Esophagus squamous epithelium (tissue), 4 donors: Measurements from ENCODE around the gene SLC44A4.

ENCODE experiments used
- CTCF ChIP-seq, 6 experiments: fragments of 450-650 bp in 4 of 6; fragments of 200-600 bp in 2 of 6; sonication (generic) in 2 of 6; IDR thresholded peaks; one replicate each; pipeline ENCODE4 v1.5.1; 2016 to 2019; ENCODE audit warnings: antibody characterized with exemption in 6 of 6, mild to moderate bottlenecking in 4 of 6, moderate library complexity in 4 of 6
- POLR2A ChIP-seq, 4 donors: fragments of 450-650 bp; IDR thresholded peaks; one replicate each; pipeline ENCODE4 v1.6.1; 2017; ENCODE audit warnings: antibody characterized with exemption in 4 of 4, mild to moderate bottlenecking in 4 of 4, moderate library complexity in 3 of 4

- TF ChIP-seq CTCF (IDR thresholded peaks at IDR 0.05) = no peak
- TF ChIP-seq POLR2A (IDR thresholded peaks at IDR 0.05) = no peak
Observed at GRCh38 chr6:31813465-31813849, 65.3 kb downstream of the SLC44A4 start.
